ENCODE data around the gene IL27RA. TPM values are rescaled to one million over a fixed set of nuclear protein-coding genes. Genes with fewer than 3 reads are reported as not detected.

Gene IL27RA
- total RNA-seq, 2 experiments from 2014 or later: 46.5 to 48.2 TPM

- no peak overlapping the region for H3K4me3 Mint-ChIP-seq
- POLR2A ChIA-PET: interaction anchor here (1.9 kb wide), 1 partner anchor 30 kb away, joined by 6 read pairs; the partner anchor contains the start of gene IL27RA
- H3K4me1 Mint-ChIP-seq (ENCODE audit: low read depth): peaks cover 16% of the 10 kb centered on the region
- intact Hi-C loops (cut with micrococcal nuclease): no loop called here
- CTCF ChIA-PET: interaction anchor here (3.9 to 7.0 kb wide), 4 partner anchors 10 to 181 kb away, joined by 24 to 86 read pairs (median 46); partner anchors contain the start of gene MISP3
- peaks cover 37% of the 10 kb centered on the region for H3K27me3 Mint-ChIP-seq
- H3K27ac Mint-ChIP-seq: no peak overlapping the region
- no peak for TF ChIP-seq CTCF (IDR thresholded peaks at IDR 0.05)
- no peak for ATAC-seq
- no peak for DNase-seq
- H3K36me3 Mint-ChIP-seq (ENCODE audit: low read depth): no peaks in the 10 kb centered on the region
- H3K9me3 Mint-ChIP-seq: no peaks in the 10 kb centered on the region
Observed at GRCh38 chr19:14061081-14061749, 29.7 kb downstream of the IL27RA start.

DNA sequence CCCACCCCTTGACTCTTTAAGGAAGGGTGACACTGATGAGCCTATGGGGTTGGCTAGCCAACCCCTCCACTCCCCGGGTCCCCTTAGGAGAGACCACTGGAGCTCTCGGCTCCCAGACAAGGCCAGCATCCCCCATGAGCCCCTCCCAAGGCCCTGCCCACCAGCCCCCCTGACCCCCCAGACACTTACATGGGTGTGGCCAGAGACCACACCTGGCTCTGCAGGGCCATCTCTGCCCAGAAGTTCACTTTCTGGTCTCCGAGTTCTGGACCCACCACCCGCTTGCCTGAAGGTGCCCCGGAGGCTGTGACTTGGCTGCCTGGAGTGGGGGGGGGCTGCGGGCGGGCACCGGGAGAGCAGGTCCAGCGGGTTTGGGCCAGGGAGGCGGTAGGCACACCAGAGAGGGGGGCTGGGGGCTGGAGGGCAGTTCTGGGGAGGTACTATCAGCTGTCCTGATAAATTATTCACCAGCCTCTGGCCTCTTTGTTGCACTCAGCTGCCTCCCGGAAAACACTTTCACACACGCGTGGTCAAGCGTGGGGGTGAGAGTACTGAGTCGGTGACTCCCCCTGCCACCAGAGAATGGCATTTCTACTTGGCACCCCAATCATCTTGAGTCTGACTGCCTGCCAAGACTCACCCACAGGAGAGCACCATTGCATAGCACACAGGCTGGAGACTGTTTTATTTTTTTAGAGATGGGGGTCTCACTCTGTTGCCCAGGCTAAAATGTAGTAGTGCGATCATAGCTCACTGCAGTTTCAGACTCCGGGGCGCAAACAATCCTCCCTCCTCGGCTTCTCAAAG is 30.4 kb downstream of the IL27RA start, which contains the start of gene PALM3:
PALM3 (minus strand) TSS at position 326 of the 807 bp plus-strand sequence; CDS start at position 230, 96 bp downstream.
- TF ChIP-seq CTCF (IDR thresholded peaks at IDR 0.05): no peak
- POLR2A ChIA-PET: no interaction called here
- DNase-seq (no peak), ATAC-seq (no peak)
- intact Hi-C loops (cut with micrococcal nuclease): no loop called here
- no peaks in the 10 kb centered on the region for H3K36me3 Mint-ChIP-seq (ENCODE audit: low read depth)
- peaks cover 34% of the 10 kb centered on the region for H3K27me3 Mint-ChIP-seq
- no peaks in the 10 kb centered on the region for H3K9me3 Mint-ChIP-seq
- H3K27ac Mint-ChIP-seq: no peak within 1 kb of the TSS
- H3K4me1 Mint-ChIP-seq (ENCODE audit: low read depth): peaks cover 15% of the 10 kb centered on the region
- CTCF ChIA-PET: interaction anchor here (3.9 to 7.0 kb wide), 3 partner anchors 10 to 15 kb away, joined by 24 to 86 read pairs (median 69); partner anchors contain the start of gene MISP3
- H3K4me3 Mint-ChIP-seq: no peak within 1 kb of the TSS

DNA sequence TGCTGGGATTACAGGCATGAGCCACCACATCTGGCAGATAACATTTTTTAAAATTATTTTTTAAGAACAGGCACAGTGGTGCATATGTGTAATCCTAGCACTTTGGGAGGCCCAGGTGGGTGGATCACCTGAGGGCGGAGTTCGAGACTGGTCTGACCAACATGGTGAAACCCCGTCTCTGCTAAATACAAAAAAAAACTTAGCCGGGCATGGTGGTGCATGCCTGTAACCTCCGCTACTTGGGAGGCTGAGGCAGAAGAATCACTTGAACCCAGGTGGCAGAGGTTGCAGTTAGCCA is 30.9 kb downstream of the IL27RA start:
- no peak for TF ChIP-seq CTCF (IDR thresholded peaks at IDR 0.05)
- ChIA-PET POLR2A (no interaction called here), CTCF (no interaction called here)
- peaks cover 14% of the 10 kb centered on the region for H3K4me1 Mint-ChIP-seq (ENCODE audit: low read depth)
- no peak overlapping the region for H3K4me3 Mint-ChIP-seq
- H3K27me3 Mint-ChIP-seq: peaks cover 34% of the 10 kb centered on the region
- H3K36me3 Mint-ChIP-seq (ENCODE audit: low read depth): no peaks in the 10 kb centered on the region
- ATAC-seq (no peak), DNase-seq (no peak)
- no peaks in the 10 kb centered on the region for H3K9me3 Mint-ChIP-seq
- intact Hi-C loops (cut with micrococcal nuclease): no loop called here
- H3K27ac Mint-ChIP-seq: no peak overlapping the region

GRCh38 chr19:14063105-14063504 is 31.5 kb downstream of the IL27RA start:
- TF ChIP-seq CTCF (IDR thresholded peaks at IDR 0.05): no peak
- Mint-ChIP-seq H3K36me3 (ENCODE audit: low read depth) (no peaks in the 10 kb centered on the region), H3K27me3 (peaks cover 28% of the 10 kb centered on the region), H3K4me1 (ENCODE audit: low read depth) (peaks cover 8% of the 10 kb centered on the region), H3K4me3 (no peak overlapping the region), H3K9me3 (no peaks in the 10 kb centered on the region), H3K27ac (no peak overlapping the region)
- intact Hi-C loops (cut with micrococcal nuclease): no loop called here
- ATAC-seq (no peak), DNase-seq (no peak)
- ChIA-PET CTCF (no interaction called here), POLR2A (no interaction called here)

GRCh38 chr19:14066134-14066533 is 34.6 kb downstream of the IL27RA start:
- POLR2A ChIA-PET: no interaction called here
- intact Hi-C loops (cut with micrococcal nuclease): no loop called here
- DNase-seq (no peak), ATAC-seq (no peak)
- Mint-ChIP-seq H3K27me3 (peaks cover 6% of the 10 kb centered on the region), H3K36me3 (ENCODE audit: low read depth) (no peaks in the 10 kb centered on the region), H3K9me3 (no peaks in the 10 kb centered on the region), H3K4me1 (ENCODE audit: low read depth) (no peaks in the 10 kb centered on the region), H3K4me3 (no peak overlapping the region), H3K27ac (no peak overlapping the region)
- no peak for TF ChIP-seq CTCF (IDR thresholded peaks at IDR 0.05)
- CTCF ChIA-PET: no interaction called here

Data from activated CD8-positive, alpha-beta T cell treated with anti-CD3 and anti-CD28 coated beads for 36 hours (primary cell).